K562 (cell line): ENCODE measurements around the gene GALNT7. TPM values are rescaled to one million over a fixed set of nuclear protein-coding genes. Genes with fewer than 3 reads are reported as not detected.

ENCODE experiments used
- BMI1 ChIP-seq: fragments of 150-350 bp; IDR thresholded peaks from 2 replicates; pipeline ENCODE4 v1.6.1; 2014; ENCODE audit warnings: low read length
- CHAMP1 ChIP-seq: fragments of 450-650 bp; IDR thresholded peaks from 2 replicates; pipeline ENCODE4 v1.6.1; 2016; ENCODE audit warnings: mild to moderate bottlenecking
- CREB3 ChIP-seq: fragments of 450-650 bp; conservative IDR thresholded peaks from 2 replicates; pipeline ENCODE4 v1.6.1; 2016; ENCODE audit warnings: missing genetic modification characterization, low read depth, mild to moderate bottlenecking, missing compliant biosample characterization, moderate library complexity
- CREM ChIP-seq: IDR thresholded peaks from 2 replicates; pipeline ENCODE4 v1.6.1; 2014; ENCODE audit warnings: antibody characterized with exemption, low read depth
- HMG20B ChIP-seq: fragments of 250-450 bp; sonication (Bioruptor Pico); IDR thresholded peaks from 2 replicates; pipeline ENCODE4 v1.5.0; 2021; ENCODE audit warnings: mild to moderate bottlenecking
- HSF4 ChIP-seq: fragments of 250-450 bp; sonication (Bioruptor Pico); IDR thresholded peaks from 2 replicates; pipeline ENCODE4 v2.1.2; 2022; ENCODE audit warnings: mild to moderate bottlenecking, moderate library complexity, borderline replicate concordance
- MAFG ChIP-seq: fragments of 450-650 bp; conservative IDR thresholded peaks from 2 replicates; pipeline ENCODE4 v1.6.1; 2016; ENCODE audit warnings: missing genetic modification characterization, missing compliant biosample characterization
- REST ChIP-seq, 2 experiments: fragments of 450-650 bp; formaldehyde crosslinking in 1 of 2; IDR thresholded peaks; 2 replicates each; pipeline versions ENCODE4 v1.4.0 to v1.6.1; 2014 to 2020; ENCODE audit warnings: mild to moderate bottlenecking in 2 of 2, borderline replicate concordance in 1 of 2, low read depth in 1 of 2
- ZKSCAN3 ChIP-seq: fragments of 250-450 bp; sonication (Bioruptor Pico); IDR thresholded peaks from 2 replicates; pipeline ENCODE4 v1.4.0; 2020
- ZNF143 ChIP-seq: sonication (generic); formaldehyde crosslinking; IDR thresholded peaks from 2 replicates; pipeline ENCODE4 v1.9.0; 2022; ENCODE audit warnings: mild to moderate bottlenecking, missing genetic modification reagents
- ZNF174 ChIP-seq: fragments of 250-450 bp; sonication (Bioruptor Pico); IDR thresholded peaks from 2 replicates; pipeline ENCODE4 v1.4.0; 2020; ENCODE audit warnings: mild to moderate bottlenecking
- ZNF584 ChIP-seq: fragments of 200-800 bp; sonication (Bioruptor generic); IDR thresholded peaks from 2 replicates; pipeline ENCODE4 v1.6.1; 2016; ENCODE audit warnings: low read depth, mild to moderate bottlenecking, missing genetic modification characterization, missing compliant biosample characterization
- polyA plus RNA-seq, 8 experiments: library from polyadenylated mRNA; depleted of rRNA in 4 of 8; stranded (reverse) in 5 of 8; unstranded in 3 of 8; fragments of >200 nt; fragmentation: Nextera tagmentation in 2 of 8; fragmentation: Illumina TruSeq in 1 of 8; extraction: Ambion mirVana in 2 of 8; extraction: Trizol in 1 of 8; gene quantifications; 2 replicates each; pipeline versions ENCODE4 v1.2.1 to v1.2.3, GENCODE V29; 2011 to 2014; ENCODE audit warnings: inconsistent platforms in 1 of 8, missing spikeins in 1 of 8
- total RNA-seq, 7 experiments: library from RNA; depleted of rRNA in 6 of 7; stranded (reverse); fragments of >200 nt in 6 of 7; fragmentation: Illumina TruSeq in 2 of 7; extraction: Trizol in 2 of 7; gene quantifications; 2 replicates each; pipeline versions ENCODE4 v1.2.1 to v1.2.3, GENCODE V29; 2011 to 2021; ENCODE audit warnings: low replicate concordance in 1 of 7
- TF ChIP-seq, protein P1 (sequence below): sonication (generic); formaldehyde crosslinking; IDR thresholded peaks from 2 replicates; pipeline ENCODE4 v1.8.0; 2022; ENCODE audit warnings: mild to moderate bottlenecking, missing genetic modification reagents

Gene GALNT7
- total and polyA plus RNA-seq, 9 of the 15 experiments (the other 6 are each of a cell fraction or from before 2014, with no cell fraction given) = 16.7 to 38.7 (median 31.1) TPM

DNA sequence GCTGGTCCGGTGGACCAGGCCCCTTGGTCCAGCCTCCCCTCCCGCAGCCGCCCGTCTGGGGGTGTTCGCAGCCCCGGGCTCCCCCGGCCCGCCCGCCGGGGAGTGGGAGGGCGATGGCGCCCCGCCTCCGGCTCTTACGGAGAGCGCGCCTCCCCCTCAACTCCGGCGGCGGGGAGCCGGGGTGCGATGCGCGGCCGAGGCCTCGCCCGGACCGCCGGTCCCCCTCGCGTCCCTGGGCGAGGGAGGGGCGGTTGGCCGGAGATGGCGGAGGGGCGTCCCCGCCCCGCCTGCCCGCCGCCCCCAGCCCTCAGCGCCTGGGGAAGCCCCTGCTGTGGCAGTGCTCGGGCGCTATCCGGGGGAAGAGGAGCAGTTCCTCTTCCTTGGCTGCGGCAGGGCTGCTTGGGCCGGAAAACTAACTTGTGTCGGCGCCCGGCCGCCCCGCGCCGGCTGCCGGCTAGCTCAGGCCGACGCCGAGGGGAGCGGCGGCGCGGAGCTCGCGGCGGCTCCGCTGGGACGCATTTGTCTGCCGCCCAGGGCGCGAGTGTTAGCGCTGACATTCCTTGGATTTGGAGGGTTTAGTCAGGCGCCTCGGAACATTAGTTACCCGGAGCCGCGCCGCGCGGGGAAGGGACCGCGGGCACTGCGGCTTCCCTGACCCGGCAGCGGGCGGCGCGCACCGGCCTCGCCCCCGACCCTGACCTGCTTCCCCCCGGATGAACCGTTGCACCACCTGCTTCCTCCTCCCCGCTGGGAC is 994 bp downstream of the GALNT7 start (continued):
- TF ChIP-seq CREM (no peak), HSF4 (CRISPR knock-in tag) (no peak), REST (IDR thresholded peaks at IDR 0.05; ENCODE audit: borderline replicate concordance) (peak; percentile 77), REST (CRISPR knock-in tag; IDR thresholded peaks at IDR 0.05; ENCODE audit: low read depth) (no peak), ZNF143 (CRISPR knock-in tag) (no peak), BMI1 (no peak), CREB3 (no peak), ZKSCAN3 (CRISPR knock-in tag) (no peak), CHAMP1 (no peak), HMG20B (CRISPR knock-in tag) (no peak), MAFG (tag) (no peak), ZNF584 (no peak; the same call in 1 of the 2 replicates), ZNF174 (CRISPR knock-in tag) (no peak)
- TF ChIP-seq, protein P1, sequence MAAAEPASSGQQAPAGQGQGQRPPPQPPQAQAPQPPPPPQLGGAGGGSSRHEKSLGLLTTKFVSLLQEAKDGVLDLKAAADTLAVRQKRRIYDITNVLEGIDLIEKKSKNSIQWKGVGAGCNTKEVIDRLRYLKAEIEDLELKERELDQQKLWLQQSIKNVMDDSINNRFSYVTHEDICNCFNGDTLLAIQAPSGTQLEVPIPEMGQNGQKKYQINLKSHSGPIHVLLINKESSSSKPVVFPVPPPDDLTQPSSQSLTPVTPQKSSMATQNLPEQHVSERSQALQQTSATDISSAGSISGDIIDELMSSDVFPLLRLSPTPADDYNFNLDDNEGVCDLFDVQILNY (CRISPR knock-in tag) = no peak
